Coronary artery (tissue), 2 donors: ENCODE results near the gene NUDT14.

Source experiments
- DNase-seq: peaks from one replicate; pipeline ENCODE4 v3.0.0-alpha.2; 2017; ENCODE audit warnings: low spot score
- H3K27ac ChIP-seq, 2 donors: fragments of 200-600 bp; sonication (generic); one replicate each; pipeline ENCODE4 v1.5.1; 2016 to 2019
- H3K4me3 ChIP-seq: fragments of 200-600 bp; sonication (generic); 2 replicates; pipeline ENCODE4 v1.5.1; 2016; ENCODE audit warnings: mild to moderate bottlenecking, moderate library complexity
- TF ChIP-seq, protein P1 (sequence below): fragments of 200-600 bp; sonication (generic); IDR thresholded peaks from one replicate; pipeline ENCODE4 v1.5.1; 2019; ENCODE audit warnings: antibody characterized with exemption

The NUDT14 gene

DNA sequence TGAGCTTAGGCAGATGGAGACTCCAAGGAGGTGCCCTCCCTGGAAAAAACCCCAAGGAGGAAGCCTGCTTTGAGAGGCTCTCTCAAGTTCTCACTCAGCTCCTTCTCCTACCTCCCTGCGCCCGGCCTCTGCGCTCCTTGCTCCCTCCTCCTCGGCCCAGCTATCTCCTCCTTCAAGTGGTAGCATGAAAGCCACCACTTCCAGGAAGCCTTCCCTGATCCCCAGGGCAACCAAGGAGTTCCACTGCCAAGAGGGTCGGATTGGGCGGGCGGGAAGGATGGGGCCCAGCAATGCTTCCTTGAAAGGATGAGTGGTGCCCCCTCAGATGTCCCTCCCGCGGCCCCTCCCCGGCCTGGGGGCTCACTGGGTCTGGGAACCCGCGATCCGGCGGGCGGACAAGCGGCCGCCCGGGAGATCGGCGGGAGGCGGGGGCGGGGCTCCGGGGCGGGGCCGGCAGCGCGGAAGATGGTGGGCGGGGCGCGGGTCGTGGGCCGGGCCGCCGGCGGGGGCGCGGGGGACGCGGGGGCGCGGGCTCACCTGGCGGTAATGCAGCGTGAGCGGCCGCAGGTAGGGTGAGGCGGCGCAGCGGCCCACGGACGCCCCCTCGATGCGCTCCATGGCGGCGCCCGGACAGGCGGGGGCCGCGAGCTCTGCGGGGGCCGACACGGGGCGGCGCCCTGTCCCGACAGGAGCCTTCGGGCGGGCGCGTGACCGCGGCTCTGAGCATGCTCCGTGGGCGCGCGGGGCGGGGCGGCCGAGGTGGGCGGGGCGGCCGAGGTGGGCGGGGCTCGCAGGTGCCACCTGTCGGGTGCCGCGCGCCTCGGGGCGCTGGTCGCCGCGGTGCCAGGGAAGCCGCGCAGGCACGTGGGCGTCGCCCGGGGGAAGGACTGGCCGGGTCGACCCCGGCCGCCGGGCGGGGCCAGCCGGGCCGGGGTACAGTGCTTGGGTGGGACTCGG, at the start of gene NUDT14:
TSS of gene NUDT14 (minus strand) at position 721 of the 957 bp plus-strand sequence. CDS start at position 618, 103 bp downstream.
- H3K4me3 ChIP-seq, result peak within 1 kb of the TSS; percentile 78
- DNase-seq, result no peak
- no peak within 1 kb of the TSS for H3K27ac ChIP-seq
- TF ChIP-seq, protein P1, sequence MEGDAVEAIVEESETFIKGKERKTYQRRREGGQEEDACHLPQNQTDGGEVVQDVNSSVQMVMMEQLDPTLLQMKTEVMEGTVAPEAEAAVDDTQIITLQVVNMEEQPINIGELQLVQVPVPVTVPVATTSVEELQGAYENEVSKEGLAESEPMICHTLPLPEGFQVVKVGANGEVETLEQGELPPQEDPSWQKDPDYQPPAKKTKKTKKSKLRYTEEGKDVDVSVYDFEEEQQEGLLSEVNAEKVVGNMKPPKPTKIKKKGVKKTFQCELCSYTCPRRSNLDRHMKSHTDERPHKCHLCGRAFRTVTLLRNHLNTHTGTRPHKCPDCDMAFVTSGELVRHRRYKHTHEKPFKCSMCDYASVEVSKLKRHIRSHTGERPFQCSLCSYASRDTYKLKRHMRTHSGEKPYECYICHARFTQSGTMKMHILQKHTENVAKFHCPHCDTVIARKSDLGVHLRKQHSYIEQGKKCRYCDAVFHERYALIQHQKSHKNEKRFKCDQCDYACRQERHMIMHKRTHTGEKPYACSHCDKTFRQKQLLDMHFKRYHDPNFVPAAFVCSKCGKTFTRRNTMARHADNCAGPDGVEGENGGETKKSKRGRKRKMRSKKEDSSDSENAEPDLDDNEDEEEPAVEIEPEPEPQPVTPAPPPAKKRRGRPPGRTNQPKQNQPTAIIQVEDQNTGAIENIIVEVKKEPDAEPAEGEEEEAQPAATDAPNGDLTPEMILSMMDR, result no peak

DNA sequence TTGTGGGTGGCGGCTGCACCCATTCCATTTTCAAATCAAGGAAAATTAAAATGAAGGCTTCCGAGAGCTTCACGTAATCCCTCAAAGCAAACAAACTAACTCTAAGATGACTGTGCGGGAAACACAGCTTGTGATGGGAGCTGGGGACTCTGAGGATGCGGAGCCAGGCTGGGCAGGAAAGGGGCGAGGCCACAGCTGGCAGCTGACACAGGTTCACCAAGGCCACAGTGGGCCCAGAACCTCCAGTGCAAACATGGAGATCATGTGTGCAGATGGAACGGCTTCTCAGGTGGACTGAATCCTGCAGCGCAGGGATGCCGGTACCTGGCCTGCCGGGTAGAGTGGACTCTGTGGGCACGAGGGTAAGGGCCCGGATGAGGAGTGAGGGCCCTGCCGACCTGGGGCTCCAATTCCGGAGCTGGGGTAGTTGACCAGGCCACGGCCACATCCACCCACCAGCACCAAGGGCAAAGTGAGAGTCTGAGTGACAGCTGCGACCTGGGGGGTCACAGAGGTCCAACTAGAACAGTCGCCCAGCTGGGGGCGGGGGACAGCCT, 48.1 kb upstream of the NUDT14 start:
- DNase-seq, result no peak
- Histone ChIP-seq H3K27ac (no peak overlapping the region), H3K4me3 (no peak overlapping the region)
- TF ChIP-seq, protein P1, result no peak

DNA sequence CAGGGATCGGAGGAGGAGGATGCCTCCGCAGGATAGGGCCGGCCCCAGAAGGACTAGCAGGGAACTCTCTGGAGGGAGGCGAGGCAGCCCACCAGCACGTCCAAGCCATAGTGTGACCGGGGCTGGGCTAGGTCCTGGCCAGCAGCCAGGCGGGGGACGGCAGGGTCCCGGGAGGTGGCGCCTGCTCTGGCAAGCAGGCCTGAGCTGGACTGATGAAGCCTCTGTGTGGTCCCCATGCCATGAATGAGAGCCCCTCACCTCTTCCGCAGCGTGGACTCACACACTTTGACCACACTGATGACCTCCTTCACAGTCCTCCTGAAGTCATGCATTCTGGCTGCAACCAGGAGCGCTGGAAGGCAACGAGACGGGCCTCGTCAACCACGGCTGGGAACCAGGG, 47.5 kb upstream of the NUDT14 start:
- no peak overlapping the region for H3K4me3 ChIP-seq
- TF ChIP-seq, protein P1, result no peak
- H3K27ac ChIP-seq, result no peak overlapping the region
- DNase-seq, result no peak

DNA sequence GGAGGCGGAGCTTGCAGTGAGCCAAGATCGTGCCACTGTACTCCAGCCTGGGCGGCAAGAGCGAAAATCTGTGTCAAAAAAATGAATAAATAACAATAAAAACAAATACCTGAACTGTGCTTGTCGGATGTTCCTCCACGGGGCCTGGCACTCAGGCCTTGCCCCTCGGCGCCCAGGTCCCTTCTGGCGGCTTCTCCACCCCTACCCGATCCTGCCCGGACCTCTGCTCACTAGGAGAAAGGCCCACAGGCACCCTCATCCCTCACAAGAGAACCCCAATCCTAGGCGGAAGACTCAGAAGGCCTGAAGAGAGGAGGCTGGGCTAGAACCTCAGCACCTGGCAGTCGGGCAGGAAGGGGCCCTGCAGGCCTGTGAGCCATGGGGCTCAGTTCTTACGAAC, 46.2 kb upstream of the NUDT14 start:
- no peak for DNase-seq
- H3K4me3 ChIP-seq, result no peak overlapping the region
- TF ChIP-seq, protein P1, result no peak

DNA sequence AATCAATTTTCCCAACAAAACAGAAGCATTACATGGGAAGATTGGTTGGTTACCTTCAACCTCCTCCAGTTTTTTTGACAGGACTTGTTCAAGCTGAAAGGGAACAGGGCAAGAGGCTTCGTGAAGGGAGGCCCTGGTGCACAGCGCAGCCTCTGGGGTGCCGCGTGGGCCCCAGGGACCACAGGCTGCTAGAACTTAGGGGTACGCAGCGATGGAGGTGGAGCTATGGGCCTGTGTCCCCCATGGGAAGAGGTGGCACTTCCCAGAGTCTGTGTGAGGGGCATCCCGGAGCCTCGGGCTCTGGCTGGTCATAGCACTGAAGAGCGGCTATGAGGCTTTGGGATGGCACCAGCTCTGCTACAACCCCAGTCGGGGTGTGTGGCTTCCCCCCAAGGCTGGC, 45.1 kb upstream of the NUDT14 start:
- H3K4me3 ChIP-seq, result no peak overlapping the region
- no peak overlapping the region for H3K27ac ChIP-seq
- DNase-seq, result no peak
- TF ChIP-seq, protein P1, result no peak

More for the DNA sequence above, 46.2 kb upstream of the NUDT14 start:
- H3K27ac ChIP-seq, result no peak overlapping the region

DNA sequence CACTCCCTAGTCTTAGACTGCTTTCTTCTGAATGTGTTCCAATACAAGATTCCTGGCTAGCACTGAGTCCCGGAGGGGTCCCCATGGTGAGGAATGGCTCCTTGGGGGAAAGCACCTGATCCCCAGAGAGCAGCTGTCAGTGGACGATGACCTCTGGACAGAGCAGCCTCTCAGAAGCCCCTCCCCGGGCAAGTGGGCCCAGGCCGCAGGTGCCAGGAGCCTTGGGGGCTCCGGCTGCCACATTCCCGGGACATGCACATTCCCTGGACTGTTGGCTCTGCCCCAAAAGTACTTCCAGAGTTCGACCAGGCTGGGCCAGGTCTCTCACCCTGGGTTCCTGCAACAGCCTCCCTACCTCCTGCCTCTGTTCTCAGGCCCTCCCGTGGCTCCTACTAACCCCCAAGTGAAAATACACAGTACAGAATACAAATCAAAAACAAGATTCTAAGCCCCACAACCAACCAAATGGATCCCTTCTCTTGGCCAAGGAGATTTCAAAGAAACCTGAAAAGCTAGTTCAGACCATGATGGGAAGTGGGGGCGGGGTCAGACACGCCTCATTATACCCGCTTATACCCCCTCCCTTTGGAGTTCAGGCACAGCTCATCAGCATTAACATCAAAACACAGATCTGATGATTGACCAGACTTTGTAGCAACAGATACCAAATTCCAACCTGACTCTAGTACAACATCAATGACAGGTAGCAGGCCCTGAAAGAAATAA, 43.9 kb upstream of the NUDT14 start:
- TF ChIP-seq, protein P1, result no peak
- no peak for DNase-seq
- H3K27ac ChIP-seq, result no peak overlapping the region
- no peak overlapping the region for H3K4me3 ChIP-seq
